ENCODE measurements around the gene MLST8.

DNA sequence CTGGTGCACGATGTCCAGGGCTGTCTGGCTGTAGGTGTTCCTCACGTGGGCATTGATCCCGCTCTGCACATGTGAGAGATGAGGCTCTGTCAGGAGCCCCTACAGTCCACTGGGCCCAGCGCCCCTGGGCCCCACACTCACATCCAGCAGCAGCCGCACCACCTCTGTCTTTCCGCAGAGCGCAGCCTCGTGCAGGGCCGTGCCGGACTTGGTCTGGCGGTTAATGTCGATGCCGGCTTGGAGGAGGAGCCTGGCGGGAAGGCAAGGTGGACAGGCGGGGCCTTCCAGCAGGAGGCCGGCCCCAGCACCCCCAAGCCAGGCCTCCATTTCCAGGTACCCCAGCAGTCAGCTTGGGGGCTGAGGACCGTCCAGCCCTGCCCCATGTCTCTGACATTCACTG, 18.0 kb upstream of the MLST8 start:
- TF ChIP-seq, protein P1, sequence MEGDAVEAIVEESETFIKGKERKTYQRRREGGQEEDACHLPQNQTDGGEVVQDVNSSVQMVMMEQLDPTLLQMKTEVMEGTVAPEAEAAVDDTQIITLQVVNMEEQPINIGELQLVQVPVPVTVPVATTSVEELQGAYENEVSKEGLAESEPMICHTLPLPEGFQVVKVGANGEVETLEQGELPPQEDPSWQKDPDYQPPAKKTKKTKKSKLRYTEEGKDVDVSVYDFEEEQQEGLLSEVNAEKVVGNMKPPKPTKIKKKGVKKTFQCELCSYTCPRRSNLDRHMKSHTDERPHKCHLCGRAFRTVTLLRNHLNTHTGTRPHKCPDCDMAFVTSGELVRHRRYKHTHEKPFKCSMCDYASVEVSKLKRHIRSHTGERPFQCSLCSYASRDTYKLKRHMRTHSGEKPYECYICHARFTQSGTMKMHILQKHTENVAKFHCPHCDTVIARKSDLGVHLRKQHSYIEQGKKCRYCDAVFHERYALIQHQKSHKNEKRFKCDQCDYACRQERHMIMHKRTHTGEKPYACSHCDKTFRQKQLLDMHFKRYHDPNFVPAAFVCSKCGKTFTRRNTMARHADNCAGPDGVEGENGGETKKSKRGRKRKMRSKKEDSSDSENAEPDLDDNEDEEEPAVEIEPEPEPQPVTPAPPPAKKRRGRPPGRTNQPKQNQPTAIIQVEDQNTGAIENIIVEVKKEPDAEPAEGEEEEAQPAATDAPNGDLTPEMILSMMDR (IDR thresholded peaks at IDR 0.05) = no peak
- TF ChIP-seq POLR2A (IDR thresholded peaks at IDR 0.05) (no peak), POLR2AphosphoS5 (IDR thresholded peaks at IDR 0.05) (no peak), EP300 (IDR thresholded peaks at IDR 0.05) (no peak)
